ENCODE data around the gene USP32.
A peak's percentile ranks its signal among the peaks of the same experiment; 100 is the strongest.

USP32 gene

GRCh38 chr17:60155815-60156214, 236.1 kb downstream of the USP32 start:
- H3K4me3 ChIP-seq (ENCODE audit: control insufficient read depth, low read depth, low read length), result no peak overlapping the region
- DNase-seq (ENCODE audit: low read depth), result no peak
- TF ChIP-seq, protein P1, sequence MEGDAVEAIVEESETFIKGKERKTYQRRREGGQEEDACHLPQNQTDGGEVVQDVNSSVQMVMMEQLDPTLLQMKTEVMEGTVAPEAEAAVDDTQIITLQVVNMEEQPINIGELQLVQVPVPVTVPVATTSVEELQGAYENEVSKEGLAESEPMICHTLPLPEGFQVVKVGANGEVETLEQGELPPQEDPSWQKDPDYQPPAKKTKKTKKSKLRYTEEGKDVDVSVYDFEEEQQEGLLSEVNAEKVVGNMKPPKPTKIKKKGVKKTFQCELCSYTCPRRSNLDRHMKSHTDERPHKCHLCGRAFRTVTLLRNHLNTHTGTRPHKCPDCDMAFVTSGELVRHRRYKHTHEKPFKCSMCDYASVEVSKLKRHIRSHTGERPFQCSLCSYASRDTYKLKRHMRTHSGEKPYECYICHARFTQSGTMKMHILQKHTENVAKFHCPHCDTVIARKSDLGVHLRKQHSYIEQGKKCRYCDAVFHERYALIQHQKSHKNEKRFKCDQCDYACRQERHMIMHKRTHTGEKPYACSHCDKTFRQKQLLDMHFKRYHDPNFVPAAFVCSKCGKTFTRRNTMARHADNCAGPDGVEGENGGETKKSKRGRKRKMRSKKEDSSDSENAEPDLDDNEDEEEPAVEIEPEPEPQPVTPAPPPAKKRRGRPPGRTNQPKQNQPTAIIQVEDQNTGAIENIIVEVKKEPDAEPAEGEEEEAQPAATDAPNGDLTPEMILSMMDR (IDR thresholded peaks at IDR 0.05; ENCODE audit: control insufficient read depth, insufficient read depth, low read depth, low read length, missing control alignments), result no peak

GRCh38 chr17:60155427-60155814, 236.5 kb downstream of the USP32 start:
- no peak for DNase-seq (ENCODE audit: low read depth)
- TF ChIP-seq, protein P1 (IDR thresholded peaks at IDR 0.05; ENCODE audit: control insufficient read depth, insufficient read depth, low read depth, low read length, missing control alignments), result no peak
- H3K4me3 ChIP-seq (ENCODE audit: control insufficient read depth, low read depth, low read length), result no peak overlapping the region

DNA sequence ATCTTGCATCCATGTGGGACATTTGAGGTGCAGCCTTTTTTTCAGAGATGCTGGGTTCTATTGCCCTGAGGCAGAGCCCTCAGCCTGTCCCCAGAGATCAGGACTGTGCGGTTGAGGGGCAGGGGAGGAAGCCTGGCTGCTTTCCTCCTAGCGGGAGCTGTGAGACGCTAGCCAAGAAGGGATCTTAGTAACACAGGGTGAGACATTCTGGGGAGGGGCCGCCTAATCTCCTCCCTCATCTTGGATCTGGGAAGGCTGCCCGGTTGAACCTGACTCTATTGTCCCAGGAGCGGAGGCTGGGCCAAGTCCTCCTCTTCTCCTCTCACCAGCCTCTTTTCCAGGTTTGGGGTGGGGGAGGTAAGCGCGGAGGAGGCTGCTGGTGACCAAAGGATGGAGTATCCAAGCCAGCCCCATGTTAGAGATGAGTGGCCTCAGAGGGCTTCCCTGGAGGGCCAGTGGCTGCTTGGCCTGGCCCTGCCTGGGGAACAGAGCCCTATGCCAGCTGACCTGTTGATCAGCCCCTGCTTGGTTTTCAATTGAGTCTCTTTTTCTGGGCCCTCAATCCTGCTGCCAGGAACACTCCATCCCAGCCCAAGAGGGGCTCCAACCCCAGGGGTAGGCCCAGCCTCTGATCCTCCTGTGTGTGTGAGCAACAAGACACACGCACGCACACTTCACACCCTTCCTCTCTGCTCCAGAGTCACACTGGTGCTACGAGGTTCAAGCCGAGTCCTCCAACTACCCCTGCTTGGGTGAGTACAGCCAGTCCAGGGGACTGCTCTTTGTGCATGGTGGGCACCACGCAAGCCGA, 237.1 kb downstream of the USP32 start:
- TF ChIP-seq, protein P1 (IDR thresholded peaks at IDR 0.05; ENCODE audit: control insufficient read depth, insufficient read depth, low read depth, low read length, missing control alignments), result no peak
- H3K4me3 ChIP-seq (ENCODE audit: control insufficient read depth, low read depth, low read length), result no peak overlapping the region
- DNase-seq (ENCODE audit: low read depth), result peak; percentile 58

DNA sequence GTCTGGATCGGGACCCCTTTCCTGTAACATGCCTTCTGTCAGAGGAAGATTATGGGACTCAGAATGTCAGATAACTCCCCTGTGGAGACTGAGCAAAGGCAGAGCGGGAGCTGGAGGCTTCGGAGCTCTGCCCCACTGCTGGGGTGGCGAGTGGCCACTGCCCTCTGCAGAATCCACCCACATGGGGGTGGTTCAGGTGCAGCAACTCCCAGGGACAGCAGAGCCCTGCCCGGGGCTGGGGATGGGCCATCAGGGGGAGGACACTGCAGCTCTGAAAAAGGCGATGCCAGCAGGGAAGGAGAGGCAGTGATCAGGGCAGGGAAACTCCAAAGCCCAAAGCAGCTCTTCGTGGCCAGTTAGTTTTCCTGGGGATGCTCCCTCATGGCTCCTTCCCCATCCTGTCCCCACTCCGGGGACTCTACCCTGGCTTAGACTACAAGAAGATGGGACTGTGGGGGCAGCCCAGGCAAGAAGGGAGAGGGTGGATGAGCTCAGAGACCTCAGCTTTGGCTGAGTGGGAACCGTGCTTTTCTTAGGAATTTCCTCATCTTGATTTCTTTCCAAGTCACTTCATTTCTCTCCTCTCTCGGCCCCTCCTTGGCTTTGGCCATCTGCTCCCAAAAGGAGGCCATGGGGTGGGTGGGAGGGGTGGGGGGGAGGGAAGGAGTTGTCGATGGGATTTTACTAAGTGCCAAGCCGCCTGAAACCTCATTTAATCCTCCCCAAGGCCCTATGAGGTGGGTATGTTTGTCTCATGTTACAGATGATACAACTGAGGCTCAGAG, 238.1 kb downstream of the USP32 start:
- no peak for DNase-seq (ENCODE audit: low read depth)
- TF ChIP-seq, protein P1 (IDR thresholded peaks at IDR 0.05; ENCODE audit: control insufficient read depth, insufficient read depth, low read depth, low read length, missing control alignments), result no peak
- no peak overlapping the region for H3K4me3 ChIP-seq (ENCODE audit: control insufficient read depth, low read depth, low read length)

- H3K4me3 ChIP-seq (ENCODE audit: control insufficient read depth, low read depth, low read length), result no peak overlapping the region
- DNase-seq (ENCODE audit: low read depth), result no peak
- TF ChIP-seq, protein P1 (IDR thresholded peaks at IDR 0.05; ENCODE audit: control insufficient read depth, insufficient read depth, low read depth, low read length, missing control alignments), result no peak
These were observed 240.6 kb downstream of the USP32 start for GRCh38 chr17:60151355-60151754.

DNA sequence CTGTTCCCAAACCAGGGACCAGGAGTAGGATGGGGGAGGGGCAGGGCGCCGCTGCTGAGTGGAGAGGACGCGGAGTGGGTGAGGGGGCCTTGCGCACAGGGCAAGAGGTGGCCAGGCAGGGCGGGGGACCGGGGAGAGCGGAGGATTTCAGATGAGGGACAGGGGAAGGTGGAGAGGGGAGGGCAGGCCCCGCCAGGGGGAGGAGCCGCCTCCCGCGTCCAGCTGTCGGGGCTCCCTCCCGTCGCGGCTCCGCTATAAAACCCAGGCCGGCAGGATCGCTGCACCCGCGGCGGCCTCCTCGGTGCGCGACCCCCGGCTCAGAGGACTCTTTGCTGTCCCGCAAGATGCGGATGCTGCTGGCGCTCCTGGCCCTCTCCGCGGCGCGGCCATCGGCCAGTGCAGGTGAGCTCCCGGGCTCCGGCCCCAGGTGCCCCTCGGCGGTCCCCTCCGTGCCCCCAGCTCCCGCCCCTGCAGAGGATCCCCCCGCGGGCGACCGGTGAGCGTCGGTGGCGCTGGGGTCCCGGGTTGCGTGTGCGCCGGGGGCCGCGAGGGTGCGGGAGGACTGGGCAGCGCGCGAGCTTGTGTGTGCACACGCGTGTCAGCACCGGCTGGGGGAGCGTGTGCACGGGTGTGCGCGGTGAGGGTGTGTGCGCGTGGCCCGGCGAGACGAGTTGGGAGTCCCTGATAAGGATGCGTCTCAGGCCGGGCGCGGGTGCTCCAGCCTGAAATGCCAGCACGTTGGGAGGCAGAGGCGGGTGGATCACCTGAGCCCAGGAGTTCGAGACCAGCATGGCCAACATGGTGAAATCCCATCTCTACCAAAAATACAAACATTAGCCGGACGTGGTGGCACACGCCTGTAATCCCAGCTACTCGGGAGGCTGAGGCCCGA, 242.0 kb downstream of the USP32 start, which contains the start of gene CA4:
Gene CA4 (plus strand): TSS at position 283 of the 892 bp plus-strand sequence. CDS start 62 bp downstream, at position 345.
- no peak within 1 kb of the TSS for H3K4me3 ChIP-seq (ENCODE audit: control insufficient read depth, low read depth, low read length)
- TF ChIP-seq, protein P1 (IDR thresholded peaks at IDR 0.05; ENCODE audit: control insufficient read depth, insufficient read depth, low read depth, low read length, missing control alignments), result no peak
- DNase-seq (ENCODE audit: low read depth), result no peak

Data from AG09309 (cell line).